ENCODE data around the gene SEMA4A.

SEMA4A gene

DNA sequence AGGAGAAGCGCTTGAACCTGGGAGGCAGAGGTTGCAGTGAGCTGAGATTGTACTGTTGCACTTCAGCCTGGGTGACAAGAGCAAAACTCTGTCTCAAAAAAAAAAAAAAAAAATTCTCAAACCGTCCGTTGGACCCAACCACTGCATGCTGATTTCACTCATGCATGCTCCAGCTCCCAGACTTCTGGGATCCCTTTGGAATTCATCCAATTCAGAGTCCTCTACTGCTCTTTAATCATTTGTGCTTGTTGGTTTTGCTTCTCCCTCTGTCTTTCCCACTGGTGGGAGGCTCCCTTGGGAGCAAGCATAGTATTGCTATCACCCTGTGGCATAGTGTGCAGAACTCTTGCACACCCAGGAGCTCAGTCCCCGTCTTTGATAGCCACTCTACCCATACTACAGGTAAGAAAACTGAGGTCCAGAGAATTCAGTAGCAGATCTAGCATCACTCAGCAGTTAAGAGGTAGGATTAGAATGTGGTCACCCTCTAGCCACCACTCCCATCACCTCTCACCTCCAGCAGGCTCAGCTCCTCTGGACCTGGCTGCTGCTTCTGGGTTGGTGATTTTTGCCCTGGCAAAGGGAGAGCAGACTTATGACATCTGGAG is 41.9 kb upstream of the SEMA4A start:
- Histone ChIP-seq H3K14ac (ENCODE audit: low read length) (no peak overlapping the region), H2AFZ (ENCODE audit: low read length) (no peak overlapping the region), H3K4me1 (ENCODE audit: control insufficient read depth in 2 of 2, insufficient read depth in 1 of 2, low read depth in 1 of 2, low read length in 2 of 2) (peaks cover 25 to 29% of the 10 kb centered on the region in 2 donors), H2BK5ac (ENCODE audit: low read length) (no peak overlapping the region), H3K4ac (ENCODE audit: low read length) (no peak overlapping the region), H3K79me1 (ENCODE audit: low read depth, low read length) (peaks cover 2% of the 10 kb centered on the region), H3K23ac (ENCODE audit: low read depth, low read length, poor library complexity) (no peak overlapping the region), H3K9me3 (replicated peaks in 1 of 2; ENCODE audit: control insufficient read depth in 2 of 2, insufficient read depth in 1 of 2, low read depth in 1 of 2, low read length in 2 of 2) (no peaks in the 10 kb centered on the region), H3K4me2 (ENCODE audit: insufficient read depth, low read length, poor library complexity, severe bottlenecking) (no peak overlapping the region), H4K91ac (ENCODE audit: low read depth, low read length, poor library complexity) (no peak overlapping the region), H2BK12ac (ENCODE audit: low read length) (no peak overlapping the region), H2BK120ac (ENCODE audit: low read depth, low read length) (no peak overlapping the region), H3K36me3 (replicated peaks in 1 of 2; ENCODE audit: control insufficient read depth in 2 of 2, insufficient read depth in 2 of 2, low read length in 2 of 2) (peaks cover 3 to 65% of the 10 kb centered on the region in 2 donors), H3K27me3 (ENCODE audit: control insufficient read depth in 3 of 3, insufficient read depth in 3 of 3, low read depth in 1 of 3, low read length in 3 of 3) (peaks cover 0 to 2% (median 0%) of the 10 kb centered on the region in 3 experiments), H4K8ac (ENCODE audit: low read depth, low read length) (no peak overlapping the region), H2AK5ac (ENCODE audit: low read depth, low read length) (no peak overlapping the region), H3K9ac (ENCODE audit: low read depth, low read length, poor library complexity) (no peak overlapping the region), H3K4me3 (ENCODE audit: low read length in 2 of 2) (no peak overlapping the region), H3K18ac (ENCODE audit: low read length) (no peak overlapping the region), H2BK15ac (ENCODE audit: low read length) (no peak overlapping the region), H3K27ac (replicated peaks; ENCODE audit: low read length) (no peak overlapping the region)
- no CpG with 5 or more reads among the region's 4 CpGs for WGBS, 2 donors (ENCODE audit: extremely low coverage in 2 of 2, insufficient read length in 2 of 2, insufficient replicate concordance in 1 of 2)
- DNase-seq (ENCODE audit: low spot score), result no peak

DNA sequence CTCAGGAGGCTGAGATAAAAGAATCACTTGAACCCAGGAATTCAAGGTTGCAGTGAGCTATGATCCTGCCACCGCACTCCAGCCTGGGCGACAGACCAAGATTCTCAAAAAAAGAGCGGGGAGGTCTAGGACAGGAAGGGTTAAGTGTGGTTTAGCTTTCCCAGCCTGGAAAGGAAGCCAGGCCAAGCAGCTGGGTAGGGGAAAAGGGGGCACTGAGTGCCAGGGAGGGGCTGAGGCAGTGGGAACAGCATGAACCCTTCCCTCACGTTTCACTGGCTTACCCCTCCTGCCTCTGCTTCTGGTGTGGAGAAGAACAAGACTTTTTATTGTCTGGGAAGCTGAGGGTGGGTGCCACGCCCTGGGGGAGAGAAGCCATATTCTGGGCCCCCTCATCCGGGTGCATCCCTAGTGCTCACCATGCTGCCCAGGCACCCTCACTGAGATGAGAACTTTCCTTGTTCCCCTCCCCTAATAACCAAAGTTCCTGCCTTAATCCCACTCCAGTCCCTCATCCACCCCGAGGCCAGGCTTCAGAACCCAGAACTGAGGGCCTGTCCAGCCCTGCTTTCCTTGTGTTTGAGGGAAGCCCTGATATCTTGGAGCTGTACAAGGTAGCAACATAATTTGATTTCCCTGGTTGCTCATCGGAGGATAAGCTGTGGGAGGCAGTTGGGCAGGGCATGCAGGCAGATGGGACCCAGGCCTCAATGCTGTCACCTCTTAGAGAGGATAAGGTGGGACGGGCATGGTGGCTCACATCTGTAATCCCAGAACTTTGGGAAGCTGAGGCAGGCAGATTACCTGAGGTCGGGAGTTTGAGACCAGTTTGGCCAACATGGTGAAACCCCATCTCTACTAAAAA is 40.9 kb upstream of the SEMA4A start:
- no peak for DNase-seq (ENCODE audit: low spot score)
- peak overlapping the region; percentile 16 for H3K27ac ChIP-seq (replicated peaks; ENCODE audit: low read length)
- peaks cover 2% of the 10 kb centered on the region for H3K79me1 ChIP-seq (ENCODE audit: low read depth, low read length)
- H2BK120ac ChIP-seq (ENCODE audit: low read depth, low read length), result no peak overlapping the region
- H2BK15ac ChIP-seq (ENCODE audit: low read length), result no peak overlapping the region
- H3K27me3 ChIP-seq (ENCODE audit: control insufficient read depth in 3 of 3, insufficient read depth in 3 of 3, low read depth in 1 of 3, low read length in 3 of 3), result peaks cover 0 to 2% (median 0%) of the 10 kb centered on the region in 3 experiments
- no peak overlapping the region for H4K91ac ChIP-seq (ENCODE audit: low read depth, low read length, poor library complexity)
- H4K8ac ChIP-seq (ENCODE audit: low read depth, low read length), result no peak overlapping the region
- H3K9me3 ChIP-seq (replicated peaks in 1 of 2; ENCODE audit: control insufficient read depth in 2 of 2, insufficient read depth in 1 of 2, low read depth in 1 of 2, low read length in 2 of 2), result no peaks in the 10 kb centered on the region
- no peak overlapping the region for H3K4me3 ChIP-seq (ENCODE audit: low read length in 2 of 2)
- H3K23ac ChIP-seq (ENCODE audit: low read depth, low read length, poor library complexity), result no peak overlapping the region
- H2BK12ac ChIP-seq (ENCODE audit: low read length), result no peak overlapping the region
- no CpG with 5 or more reads among the region's 10 CpGs for WGBS, 2 donors (ENCODE audit: extremely low coverage in 2 of 2, insufficient read length in 2 of 2, insufficient replicate concordance in 1 of 2)
- no peak overlapping the region for H2AK5ac ChIP-seq (ENCODE audit: low read depth, low read length)
- no peak overlapping the region for H3K14ac ChIP-seq (ENCODE audit: low read length)
- H3K4me1 ChIP-seq (ENCODE audit: control insufficient read depth in 2 of 2, insufficient read depth in 1 of 2, low read depth in 1 of 2, low read length in 2 of 2), result peaks cover 19 to 21% of the 10 kb centered on the region in 2 donors
- H3K18ac ChIP-seq (ENCODE audit: low read length), result no peak overlapping the region
- peaks cover 3 to 65% of the 10 kb centered on the region in 2 donors for H3K36me3 ChIP-seq (replicated peaks in 1 of 2; ENCODE audit: control insufficient read depth in 2 of 2, insufficient read depth in 2 of 2, low read length in 2 of 2)
- H3K4ac ChIP-seq (ENCODE audit: low read length), result no peak overlapping the region
- no peak overlapping the region for H2BK5ac ChIP-seq (ENCODE audit: low read length)
- H3K9ac ChIP-seq (ENCODE audit: low read depth, low read length, poor library complexity), result peak overlapping the region; percentile 6
- H2AFZ ChIP-seq (ENCODE audit: low read length), result no peak overlapping the region
- no peak overlapping the region for H3K4me2 ChIP-seq (ENCODE audit: insufficient read depth, low read length, poor library complexity, severe bottlenecking)

DNA sequence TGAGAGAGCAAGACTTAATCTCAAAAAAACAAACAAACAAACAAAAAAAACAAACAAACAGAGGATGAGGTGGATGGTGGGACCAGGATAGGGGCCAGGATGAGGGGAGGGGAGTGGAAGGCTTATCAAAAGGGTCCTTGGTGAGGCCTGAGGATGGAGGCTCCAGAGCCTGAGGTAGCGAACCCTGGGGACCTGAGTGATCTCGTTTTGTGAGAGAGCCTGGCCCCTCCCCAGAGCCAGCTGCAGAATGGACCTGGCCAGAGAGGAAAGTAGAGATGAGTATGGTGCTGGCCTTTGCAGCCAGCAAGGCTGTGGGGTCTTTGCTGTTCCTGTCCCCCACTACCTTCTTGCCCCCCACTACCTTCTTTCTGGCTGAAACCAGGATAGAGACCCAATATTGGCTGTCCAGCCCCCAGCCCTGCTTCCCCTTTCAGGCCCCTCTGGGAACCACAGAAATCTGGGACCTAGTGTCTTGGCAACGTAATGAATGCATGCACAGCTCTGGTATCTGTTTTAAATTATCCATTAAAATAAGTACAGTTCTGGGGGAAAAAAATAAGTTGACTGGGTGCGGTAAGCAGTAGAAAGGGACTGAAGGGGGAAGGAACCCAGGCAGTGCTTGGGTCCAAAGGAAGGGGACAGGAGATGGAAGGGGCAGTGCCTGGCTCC is 40.0 kb upstream of the SEMA4A start:
- H2AK5ac ChIP-seq (ENCODE audit: low read depth, low read length), result no peak overlapping the region
- no peak overlapping the region for H3K27ac ChIP-seq (replicated peaks; ENCODE audit: low read length)
- H3K4me3 ChIP-seq (ENCODE audit: low read length in 2 of 2), result no peak overlapping the region
- H3K27me3 ChIP-seq (ENCODE audit: control insufficient read depth in 3 of 3, insufficient read depth in 3 of 3, low read depth in 1 of 3, low read length in 3 of 3), result peaks cover 0 to 2% (median 0%) of the 10 kb centered on the region in 3 experiments
- peak overlapping the region; percentile 27 for H3K23ac ChIP-seq (ENCODE audit: low read depth, low read length, poor library complexity)
- no peak overlapping the region for H2BK15ac ChIP-seq (ENCODE audit: low read length)
- H3K4ac ChIP-seq (ENCODE audit: low read length), result no peak overlapping the region
- no peak overlapping the region for H2AFZ ChIP-seq (ENCODE audit: low read length)
- H3K79me1 ChIP-seq (ENCODE audit: low read depth, low read length), result peaks cover 2% of the 10 kb centered on the region
- no peak overlapping the region for H3K9ac ChIP-seq (ENCODE audit: low read depth, low read length, poor library complexity)
- no peak overlapping the region for H2BK12ac ChIP-seq (ENCODE audit: low read length)
- no CpG with 5 or more reads among the region's 4 CpGs for WGBS, 2 donors (ENCODE audit: extremely low coverage in 2 of 2, insufficient read length in 2 of 2, insufficient replicate concordance in 1 of 2)
- peak overlapping the region; percentile 38 for H4K91ac ChIP-seq (ENCODE audit: low read depth, low read length, poor library complexity)
- H3K14ac ChIP-seq (ENCODE audit: low read length), result no peak overlapping the region
- peaks cover 19 to 21% of the 10 kb centered on the region in 2 donors for H3K4me1 ChIP-seq (ENCODE audit: control insufficient read depth in 2 of 2, insufficient read depth in 1 of 2, low read depth in 1 of 2, low read length in 2 of 2)
- no peaks in the 10 kb centered on the region for H3K9me3 ChIP-seq (replicated peaks in 1 of 2; ENCODE audit: control insufficient read depth in 2 of 2, insufficient read depth in 1 of 2, low read depth in 1 of 2, low read length in 2 of 2)
- H3K4me2 ChIP-seq (ENCODE audit: insufficient read depth, low read length, poor library complexity, severe bottlenecking), result no peak overlapping the region
- H2BK5ac ChIP-seq (ENCODE audit: low read length), result no peak overlapping the region
- H3K18ac ChIP-seq (ENCODE audit: low read length), result no peak overlapping the region
- no peak overlapping the region for H4K8ac ChIP-seq (ENCODE audit: low read depth, low read length)
- peaks cover 3 to 67% of the 10 kb centered on the region in 2 donors for H3K36me3 ChIP-seq (replicated peaks in 1 of 2; ENCODE audit: control insufficient read depth in 2 of 2, insufficient read depth in 2 of 2, low read length in 2 of 2)
- no peak overlapping the region for H2BK120ac ChIP-seq (ENCODE audit: low read depth, low read length)
- no peak for DNase-seq (ENCODE audit: low spot score)
